ENCODE measurements around the gene AP4B1.

The AP4B1 gene

DNA sequence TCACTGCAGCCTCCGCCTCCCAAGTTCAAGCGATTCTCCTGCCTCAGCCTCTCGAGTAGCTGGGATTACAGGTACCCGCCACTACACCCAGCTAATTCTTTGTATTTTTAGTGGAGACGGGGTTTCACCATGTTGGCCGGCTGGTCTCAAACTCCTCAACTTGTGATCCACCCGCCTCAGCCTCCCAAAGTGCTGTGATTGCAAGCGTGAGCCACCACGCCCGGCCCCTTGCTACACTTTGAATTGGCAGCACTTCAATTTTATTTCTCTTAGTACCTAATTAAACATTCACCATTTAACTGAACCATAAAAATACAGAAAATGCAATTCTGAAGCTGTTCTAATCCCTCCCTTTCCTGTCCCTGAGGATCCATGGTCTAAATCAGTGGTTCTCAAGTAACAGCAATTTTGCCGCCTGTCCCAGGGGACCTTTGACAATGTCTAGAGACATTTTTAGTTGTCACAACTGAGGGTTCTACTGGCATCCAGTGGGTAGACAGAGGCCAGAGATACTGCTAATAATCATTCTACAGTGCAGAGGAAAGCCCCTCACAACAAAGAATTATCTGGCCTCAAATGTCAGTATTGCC, 12.9 kb downstream of the AP4B1 start:
- no peak for DNase-seq

DNA sequence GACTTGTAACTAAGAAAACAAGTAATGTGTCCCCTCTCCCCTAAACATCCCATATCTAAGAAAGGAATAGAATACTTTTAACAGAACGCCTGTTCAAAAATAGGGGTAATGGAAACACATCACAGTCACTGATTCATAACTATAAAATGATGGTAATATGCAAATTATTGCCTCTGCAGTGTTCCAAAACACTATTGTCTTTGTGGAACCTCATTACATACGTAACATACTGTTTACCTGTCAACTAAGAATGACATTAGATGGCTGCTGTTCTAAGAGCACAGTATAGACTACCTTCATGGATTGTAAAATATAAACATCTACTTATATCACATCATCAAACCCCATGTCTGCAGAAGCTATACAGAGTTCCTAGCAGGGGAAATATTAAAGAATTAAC, 13.8 kb downstream of the AP4B1 start:
- DNase-seq = no peak

DNA sequence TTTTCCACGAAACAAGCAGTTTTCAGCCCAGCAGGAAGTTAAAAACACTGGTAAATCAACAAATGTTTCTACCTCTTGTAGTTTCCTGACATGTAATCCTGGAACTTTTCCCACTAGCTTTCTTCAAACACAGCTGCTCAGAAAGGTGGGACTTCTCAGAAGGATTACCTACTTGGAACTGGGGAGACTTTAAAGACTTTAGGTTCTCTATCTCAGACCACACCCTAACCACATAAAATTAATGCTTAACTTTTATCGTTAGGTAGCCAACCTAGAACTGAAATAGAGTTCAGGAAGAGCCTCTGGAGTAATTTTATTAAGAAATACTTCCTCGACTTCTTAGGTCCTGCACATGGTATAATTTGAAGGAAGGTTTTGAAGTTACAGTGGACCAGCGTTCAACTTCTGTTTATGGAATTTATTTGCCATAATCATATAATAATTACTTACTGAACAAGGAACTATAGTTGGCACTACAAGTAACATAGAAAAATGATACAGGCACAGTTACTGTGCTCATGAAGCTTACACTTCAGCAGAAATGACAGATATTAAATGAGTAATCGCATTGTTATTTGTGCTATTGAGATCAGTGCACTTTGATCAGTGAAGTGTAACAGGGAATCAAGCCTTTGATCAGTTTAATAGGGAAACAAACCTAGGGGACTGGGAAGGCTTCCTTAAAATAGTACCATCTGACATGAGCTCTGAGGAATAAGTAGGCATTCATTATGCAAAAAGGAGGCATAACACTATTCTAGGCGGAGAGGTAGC, 17.0 kb downstream of the AP4B1 start, which contains the start of gene BCL2L15:
TSS of gene BCL2L15 (minus strand) at position 180 of the 774 bp plus-strand sequence. CDS start 206 bp downstream, outside the sequence.
- no peak for DNase-seq

DNA sequence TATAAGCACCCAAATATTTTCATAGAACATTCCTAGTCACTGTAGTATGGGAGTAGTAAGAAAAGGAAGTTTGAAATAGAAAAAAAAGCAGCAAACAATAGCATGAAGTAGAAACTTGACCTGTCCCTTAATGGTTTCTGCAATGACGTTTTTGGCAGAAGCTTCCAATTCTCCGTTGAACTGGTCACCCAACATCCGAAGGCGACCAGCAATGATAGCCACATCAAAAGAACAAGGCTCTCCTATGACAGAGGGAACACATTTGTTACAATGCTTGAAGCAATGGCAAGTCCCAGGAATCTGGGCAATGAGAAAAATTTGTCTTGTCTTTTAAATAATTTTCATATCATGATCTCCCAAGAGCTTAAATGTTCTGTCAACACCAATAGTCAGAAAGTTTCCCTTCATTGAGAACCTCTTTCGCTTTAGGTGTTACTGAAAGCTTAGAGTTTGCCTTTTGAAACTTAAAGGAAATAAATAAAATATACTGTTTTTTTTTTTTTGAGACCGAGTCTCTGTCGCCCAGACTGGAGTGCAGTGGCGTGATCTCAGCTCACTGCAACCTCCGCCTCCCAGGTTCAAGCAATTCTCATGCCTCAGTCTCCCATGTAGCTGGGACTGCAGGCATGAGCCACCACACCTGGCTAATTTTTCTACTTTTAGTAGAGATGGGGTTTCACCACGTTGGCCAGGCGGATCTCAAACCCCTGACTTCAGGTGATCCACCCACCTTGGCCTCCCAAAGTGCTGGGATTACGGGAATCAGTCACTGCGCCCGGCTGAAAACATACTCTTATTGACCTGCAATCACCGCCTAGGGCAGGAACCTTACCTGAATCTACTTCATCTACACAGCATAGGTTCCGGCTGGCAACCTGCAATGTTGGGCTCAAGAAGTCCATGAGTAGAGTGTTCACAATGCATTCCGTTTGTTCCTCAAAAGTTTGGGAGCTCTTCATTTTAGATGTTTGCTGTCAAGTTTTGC, 17.9 kb downstream of the AP4B1 start:
- no peak for DNase-seq

DNA sequence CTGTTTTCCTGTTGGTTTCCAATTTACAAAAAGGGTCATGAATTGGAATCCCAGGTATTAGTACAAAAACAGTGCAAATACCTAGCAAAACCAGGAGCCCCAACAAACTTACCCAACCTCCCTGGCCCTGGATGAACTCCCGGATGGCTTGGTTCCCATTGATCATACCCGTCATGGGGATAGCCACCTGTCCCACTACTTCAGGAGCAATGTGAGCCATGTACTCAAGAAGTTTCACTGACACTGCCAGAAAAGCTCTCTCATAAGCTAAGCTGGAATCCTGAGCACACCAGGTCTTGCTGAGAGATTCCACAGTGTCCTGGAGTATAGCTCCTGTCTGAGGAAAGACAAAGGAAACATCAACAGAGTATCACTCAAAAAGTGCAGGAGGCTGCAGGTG, 22.9 kb downstream of the AP4B1 start:
- DNase-seq = no peak

DNA sequence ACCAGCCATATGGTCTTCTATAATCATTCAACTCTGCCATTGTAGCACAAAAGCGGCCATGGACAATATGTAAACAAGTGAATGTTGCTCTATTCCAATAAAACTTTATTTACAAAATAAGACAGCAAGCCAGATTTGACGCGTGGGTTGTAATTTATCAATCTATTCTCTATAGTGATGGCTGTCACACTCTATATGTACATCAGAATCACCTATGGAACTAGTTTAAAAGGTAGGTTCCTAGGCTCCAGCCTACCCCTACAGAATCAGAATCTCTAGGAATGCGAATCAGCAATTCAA, 24.9 kb downstream of the AP4B1 start:
- DNase-seq = no peak

DNA sequence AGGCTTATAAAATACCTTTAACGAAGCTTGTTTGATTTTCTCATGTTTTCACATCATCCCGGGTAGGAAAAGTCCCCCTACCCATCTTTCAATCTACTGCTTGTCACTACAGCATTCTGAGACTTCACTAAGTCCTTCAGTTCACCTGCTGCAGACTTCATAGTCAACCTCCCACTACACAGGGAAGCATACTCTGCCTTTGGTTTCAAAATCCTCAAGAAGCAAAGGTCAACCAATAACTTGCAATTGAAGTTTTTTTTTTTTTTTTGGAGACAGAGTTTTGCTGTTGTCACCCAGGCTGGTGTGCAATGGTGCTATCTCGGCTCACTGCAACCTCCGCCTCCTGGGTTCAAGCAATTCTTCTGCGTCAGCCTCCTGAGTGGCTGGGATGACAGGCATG, 28.4 kb downstream of the AP4B1 start:
- DNase-seq = no peak

DNA sequence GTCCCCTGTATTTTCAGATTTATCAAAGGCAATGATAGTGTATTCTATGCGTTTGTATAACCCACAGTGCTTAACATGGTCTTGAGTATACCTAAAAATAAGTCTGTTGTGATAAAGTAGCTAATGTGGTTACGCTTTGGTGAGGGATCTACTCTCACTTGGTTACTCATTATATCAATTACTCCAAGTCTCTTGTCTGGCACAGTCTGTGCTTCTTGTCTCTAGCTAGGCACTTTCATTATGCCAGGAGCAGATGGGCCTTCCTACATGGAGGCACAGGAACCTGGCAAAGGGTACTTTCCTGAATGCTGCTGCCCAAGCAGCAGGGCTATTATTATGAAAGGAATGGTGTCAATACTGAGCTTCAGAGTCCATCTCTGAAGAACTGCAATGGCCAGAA, 28.9 kb downstream of the AP4B1 start:
- no peak for DNase-seq

DNA sequence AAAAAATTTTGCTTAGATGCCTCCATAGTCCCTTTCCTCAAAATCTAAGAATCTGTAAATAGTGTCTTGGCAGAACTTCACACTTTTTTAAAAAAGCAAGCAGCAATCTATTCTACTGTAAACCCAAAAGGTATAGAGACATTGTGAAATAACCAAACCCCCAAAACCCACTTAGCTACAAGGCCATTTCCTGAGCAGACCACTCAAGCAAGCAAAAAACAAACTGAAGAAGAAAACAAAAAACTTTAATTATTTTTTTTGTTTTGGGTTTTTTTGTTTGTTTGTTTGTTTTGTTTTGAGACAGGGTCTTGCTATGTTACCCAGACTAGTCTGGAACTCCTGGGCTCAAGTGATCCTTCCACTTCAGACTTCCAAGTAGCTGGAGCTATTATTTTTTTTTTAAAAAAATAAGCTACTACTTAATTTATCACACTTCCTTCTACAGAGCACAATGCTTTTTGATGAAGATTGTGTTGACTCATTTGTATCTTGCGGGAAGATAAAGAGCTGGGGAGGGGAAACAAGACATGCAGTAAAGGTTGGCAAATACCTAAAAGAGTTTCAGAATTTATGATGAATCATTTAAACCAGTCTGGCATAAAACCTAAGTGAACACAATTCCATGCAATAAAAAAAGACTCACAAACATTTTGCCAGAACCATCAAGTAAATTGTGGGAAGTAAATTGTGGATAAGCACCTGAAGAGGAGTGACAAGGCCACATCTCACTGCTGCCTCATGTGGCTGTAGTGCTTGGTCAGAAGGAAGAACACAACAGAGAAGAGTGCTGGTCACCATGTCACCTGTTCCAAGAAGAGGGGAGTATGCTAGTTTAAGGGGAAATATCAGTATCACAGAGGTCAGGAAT, 30.4 kb downstream of the AP4B1 start:
- DNase-seq = peak; percentile 22

DNA sequence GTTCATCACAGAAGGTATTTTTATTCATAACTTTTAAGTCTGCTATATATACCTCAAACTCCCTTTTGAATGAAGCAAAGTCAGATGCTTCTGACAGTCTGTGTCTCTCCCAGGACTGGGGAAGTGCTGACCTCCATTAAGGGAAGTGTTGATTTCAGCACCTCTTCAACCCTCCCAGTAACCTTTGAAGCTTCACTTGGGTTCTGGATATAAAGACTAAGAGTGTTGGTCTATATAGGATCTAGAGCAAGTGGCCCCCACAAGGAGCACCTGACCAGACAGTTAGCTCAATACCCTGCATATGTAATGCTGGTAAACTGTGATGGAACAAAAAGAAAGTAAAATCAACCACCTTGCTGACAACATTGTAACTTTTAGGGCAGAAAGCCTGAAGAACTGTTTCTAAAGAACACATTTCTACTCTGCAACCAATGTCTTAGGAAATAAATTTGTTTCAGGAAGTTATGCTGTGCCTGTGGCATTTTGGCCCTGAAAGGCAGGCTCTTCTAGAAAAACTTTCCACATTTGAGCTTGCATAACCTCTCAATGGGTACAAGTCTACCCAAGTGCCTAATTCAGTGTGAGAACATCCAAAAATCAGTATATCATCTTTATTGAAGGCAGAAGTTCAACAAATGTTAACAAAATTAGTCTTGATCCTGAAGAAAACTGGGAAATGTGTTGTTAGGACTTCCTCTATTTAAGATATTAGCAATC, 32.2 kb downstream of the AP4B1 start:
- no peak for DNase-seq

DNA sequence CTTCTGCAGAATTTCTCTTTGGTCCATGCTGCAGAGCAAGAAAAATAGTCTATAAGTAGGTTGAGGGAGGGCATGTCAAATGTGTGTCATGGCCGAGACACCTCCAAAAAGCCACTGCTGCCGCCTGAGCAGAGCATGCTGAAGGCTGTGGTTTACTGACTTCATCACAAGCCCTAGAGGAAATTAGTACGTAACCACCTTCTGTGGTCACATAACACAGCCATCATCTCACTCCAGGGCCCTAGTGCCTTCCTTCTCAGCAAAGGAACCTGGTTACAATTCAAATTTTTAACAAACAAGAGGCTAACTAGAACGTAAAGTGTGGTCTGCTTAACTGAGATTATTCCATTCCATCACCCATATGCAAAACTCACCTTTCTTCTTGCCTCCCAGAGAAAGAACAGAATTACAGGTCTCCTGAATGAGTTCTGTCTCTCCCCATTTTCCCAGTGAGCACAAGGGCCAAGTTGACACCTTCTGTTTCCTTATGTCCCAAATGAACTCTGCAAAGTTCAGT, 32.9 kb downstream of the AP4B1 start, which contains the start of gene PTPN22:
TSS of gene PTPN22 (minus strand) at position 116 of the 517 bp plus-strand sequence.
- peak; percentile 86 for DNase-seq

DNA sequence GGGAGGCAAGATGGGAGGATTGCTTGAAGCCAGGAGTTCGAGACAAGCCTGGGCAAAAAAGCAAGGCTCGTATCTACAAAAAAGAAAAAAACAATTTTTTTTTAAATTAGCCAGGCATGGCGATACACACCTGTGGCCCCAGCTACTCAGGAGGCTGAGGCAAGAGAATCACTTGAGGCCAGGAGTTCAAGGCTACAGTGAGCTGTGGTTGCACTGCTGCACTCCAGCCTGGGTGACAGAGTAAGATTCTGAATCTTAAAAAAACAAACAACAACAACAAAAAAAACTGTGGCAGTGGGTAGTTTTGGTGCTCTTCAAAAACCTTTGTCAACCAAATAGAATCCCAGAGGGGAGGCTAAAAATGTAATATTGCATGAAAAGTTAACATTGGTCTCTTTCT, 33.8 kb downstream of the AP4B1 start:
- DNase-seq = peak; percentile 11

DNA sequence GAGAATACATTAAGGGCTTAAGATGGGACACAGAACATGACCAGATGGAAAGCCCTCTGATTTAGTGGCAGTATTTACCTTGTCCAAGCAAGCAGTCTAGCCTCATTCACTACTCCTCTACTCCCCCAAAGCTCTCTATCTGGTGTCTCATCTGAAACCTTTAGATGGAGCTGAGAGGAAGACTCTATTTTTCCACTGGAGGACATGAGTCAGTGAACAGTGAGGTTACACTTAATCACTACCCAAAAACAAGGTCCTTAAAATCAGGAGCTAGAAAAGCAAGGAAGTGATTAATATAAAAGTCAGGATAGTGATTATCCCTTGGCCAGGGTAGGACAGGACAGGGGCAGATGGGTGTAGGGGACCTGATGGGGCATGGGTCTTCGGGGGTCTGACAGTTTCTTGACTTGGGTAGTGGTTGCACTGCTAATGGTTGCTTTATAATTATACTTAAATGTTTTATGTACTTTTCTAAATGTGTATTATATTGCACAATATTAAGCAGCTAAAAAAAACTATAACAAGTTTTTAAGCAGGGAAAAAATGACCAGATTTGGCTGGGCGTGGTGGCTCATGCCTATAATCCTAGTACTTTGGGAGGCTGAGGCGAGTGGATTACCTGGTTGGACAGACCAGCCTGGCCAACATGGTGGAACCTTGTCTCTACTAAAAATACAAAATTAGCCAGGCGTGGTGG, 36.1 kb downstream of the AP4B1 start:
- peak; percentile 38 for DNase-seq

DNA sequence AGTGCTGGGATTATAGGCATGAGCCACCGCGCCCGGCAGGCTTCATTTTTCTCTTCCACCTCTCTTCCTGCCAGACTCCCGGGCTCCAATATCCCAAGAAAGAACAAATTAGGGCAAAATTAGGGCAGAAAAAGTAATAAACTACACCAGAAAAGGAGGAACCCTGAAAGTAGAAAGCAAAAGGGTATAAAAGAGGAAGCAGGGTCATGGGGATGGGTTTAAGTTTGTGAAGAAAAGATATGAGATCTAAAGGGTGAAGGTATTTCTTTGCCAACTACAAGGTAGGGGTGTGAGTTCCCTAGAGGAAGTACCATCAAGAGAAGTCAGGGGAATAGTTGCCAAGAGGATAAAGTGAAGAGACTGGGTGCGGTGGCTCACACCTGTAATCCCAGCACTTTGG, 43.0 kb downstream of the AP4B1 start:
- DNase-seq = no peak

DNA sequence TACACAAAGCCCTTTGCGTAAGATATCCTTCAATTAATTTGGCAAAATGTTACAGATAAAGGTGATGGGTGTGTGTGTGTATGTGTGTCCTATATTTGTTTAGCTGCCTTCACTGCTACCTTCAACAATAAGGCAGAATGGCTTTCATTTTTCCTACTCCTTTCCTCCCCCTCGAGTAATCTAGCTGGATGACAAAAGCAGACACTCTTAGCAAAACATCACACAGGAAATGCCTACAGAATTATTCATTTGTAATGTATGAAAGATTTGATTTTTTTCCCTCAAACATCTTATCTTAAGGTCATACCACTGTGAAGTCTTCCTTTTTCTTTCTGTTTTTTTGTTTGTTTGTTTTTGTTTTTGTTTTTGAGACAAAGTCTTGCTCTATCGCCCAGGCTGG, 43.7 kb downstream of the AP4B1 start:
- DNase-seq = no peak

DNA sequence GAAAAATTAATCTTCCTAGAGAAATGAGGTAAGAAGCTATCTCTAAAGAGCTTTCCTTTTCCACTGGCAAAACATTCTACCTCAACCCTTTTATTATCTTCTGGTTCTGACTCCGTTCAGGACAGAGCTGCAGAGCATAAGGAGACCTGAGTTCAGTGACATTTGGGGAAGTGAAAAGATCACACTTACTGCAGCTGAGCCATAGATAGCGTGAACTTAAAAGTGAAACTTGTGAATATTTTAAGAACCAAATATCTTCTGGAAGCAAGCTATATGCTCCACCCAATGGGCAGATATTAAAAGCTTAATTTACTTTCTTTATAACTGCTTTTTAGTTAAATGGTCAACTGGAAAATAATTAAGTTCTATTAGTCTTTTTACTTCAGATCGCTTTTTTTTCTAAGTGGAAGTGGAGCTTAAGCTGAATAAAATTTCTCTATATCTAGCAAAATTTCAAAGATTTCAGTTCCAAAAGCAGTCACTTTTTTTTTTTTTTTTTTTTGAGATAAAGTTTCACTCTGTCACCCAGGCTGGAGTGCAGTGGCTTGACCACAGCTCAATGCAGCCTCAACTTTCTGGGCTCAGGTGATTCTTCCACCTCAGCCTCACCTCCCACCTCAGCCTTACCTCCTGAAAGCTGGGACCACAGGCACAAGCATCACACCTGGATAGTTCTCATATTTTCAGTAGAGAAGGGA, 45.0 kb downstream of the AP4B1 start:
- DNase-seq = no peak

DNA sequence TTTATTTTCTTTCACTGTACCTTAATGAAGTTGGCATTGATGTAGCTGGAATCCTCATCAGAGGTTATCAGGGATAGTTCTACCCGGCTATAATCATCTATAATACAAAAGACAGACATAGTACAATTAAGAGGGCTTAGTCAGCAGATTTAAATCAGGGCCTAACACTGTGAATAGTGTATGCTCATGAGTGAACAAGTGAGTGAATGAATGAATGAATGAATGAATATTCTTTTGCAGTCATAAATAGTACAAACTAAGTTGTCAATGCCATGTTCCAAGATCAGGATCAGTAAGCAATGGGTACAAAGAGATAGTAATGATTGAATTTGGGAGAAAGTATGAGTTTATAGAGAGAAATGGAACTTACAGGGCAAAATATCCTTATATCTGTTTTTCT, 45.6 kb downstream of the AP4B1 start:
- DNase-seq = no peak

DNA sequence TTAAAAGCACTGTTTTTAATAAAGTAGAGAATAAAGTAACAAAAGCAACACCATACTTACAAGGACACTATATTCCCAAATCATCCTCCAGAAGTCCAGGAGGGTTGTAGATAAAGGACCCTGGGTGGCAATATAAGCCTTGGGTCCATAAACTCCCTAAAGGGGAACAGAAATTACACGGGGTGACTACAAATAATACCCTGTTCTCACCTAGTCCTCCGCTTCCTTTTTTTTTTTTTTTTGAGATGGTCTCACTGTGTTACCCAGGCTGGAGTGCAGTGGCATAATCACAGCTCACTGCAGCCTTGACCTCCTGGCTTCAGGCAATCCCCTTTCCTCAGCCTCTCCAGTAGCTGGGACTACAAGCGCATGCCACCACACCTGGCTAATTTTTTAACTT, 46.2 kb downstream of the AP4B1 start:
- no peak for DNase-seq

DNA sequence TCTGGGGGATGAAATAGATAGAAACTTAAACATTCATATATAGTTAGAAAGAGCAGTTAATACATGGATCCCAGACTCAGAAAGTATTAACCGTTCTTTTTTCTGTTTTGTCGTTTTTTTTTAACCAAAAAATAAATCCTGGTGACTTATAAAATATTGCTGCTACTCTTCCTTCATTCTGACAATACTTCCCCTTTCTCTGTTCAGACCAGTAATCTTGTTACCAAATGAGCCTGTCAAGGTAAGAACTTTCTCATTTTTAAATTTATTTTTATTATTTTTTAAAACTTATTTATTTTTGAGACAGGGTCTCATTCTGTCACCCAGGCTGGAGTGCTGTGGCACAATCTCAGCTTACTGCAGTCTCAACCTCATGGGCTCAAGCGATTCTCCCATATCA, 46.8 kb downstream of the AP4B1 start:
- no peak for DNase-seq

DNA sequence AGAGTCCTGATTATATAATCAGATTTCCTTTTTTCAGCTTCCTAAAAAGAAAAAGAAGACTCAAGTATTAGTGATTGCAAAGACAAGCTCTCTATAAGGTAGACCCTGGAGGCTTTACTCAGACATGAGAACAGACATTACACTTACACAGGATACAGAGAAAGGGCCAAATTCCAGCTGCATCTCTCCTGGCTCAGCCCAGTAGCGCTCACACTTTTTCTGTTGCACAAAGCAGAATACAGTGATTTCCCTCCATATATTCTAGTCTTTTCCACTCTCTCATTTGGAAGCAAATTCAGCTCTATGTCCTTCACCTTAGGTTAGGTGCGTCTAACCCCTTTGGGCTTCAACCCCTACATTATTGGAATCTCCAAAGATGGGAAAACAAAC, 48.2 kb downstream of the AP4B1 start:
- no peak for DNase-seq

All from stimulated activated CD4-positive, alpha-beta T cell treated with anti-CD3 and anti-CD28 coated beads, Interleukin-4, amount 100 ng/mL, for 24 hours (primary cell).